Mesenchymal stem cell (in vitro differentiated cells and primary cell): ENCODE data around the gene STK17A.
"Not testable (repeated sequence)": the region's sequence is repeated elsewhere in the genome, so short reads cannot be mapped to it uniquely, and the experiment has no call there.

Source experiments
- DNase-seq: peaks from one replicate; pipeline ENCODE4 v3.0.0-alpha.2; 2013
- H2AFZ ChIP-seq: one replicate; pipeline ENCODE4 v1.6.1; 2013; ENCODE audit warnings: low read depth, mild to moderate bottlenecking, control low read depth, inconsistent platforms, low read length, moderate library complexity
- H2AK5ac ChIP-seq: 2 replicates; pipeline ENCODE4 v1.6.1; 2013; ENCODE audit warnings: low read length, moderate library complexity, mild to moderate bottlenecking, inconsistent platforms; ENCODE audit not compliant: severe bottlenecking
- H2BK120ac ChIP-seq: one replicate; pipeline ENCODE4 v1.6.1; 2013; ENCODE audit warnings: low read depth, mild to moderate bottlenecking, inconsistent platforms, low read length, moderate library complexity
- H2BK12ac ChIP-seq, 2 experiments: one replicate each; pipeline ENCODE4 v1.6.1; 2013; ENCODE audit warnings: inconsistent platforms in 2 of 2, low read length in 2 of 2, mild to moderate bottlenecking in 2 of 2, moderate library complexity in 2 of 2, control low read depth in 1 of 2
- H2BK15ac ChIP-seq: one replicate; pipeline ENCODE4 v1.6.1; 2013; ENCODE audit warnings: mild to moderate bottlenecking, low read depth, inconsistent platforms; ENCODE audit not compliant: poor library complexity, severe bottlenecking
- H2BK5ac ChIP-seq: 2 replicates; pipeline ENCODE4 v1.6.1; 2013; ENCODE audit warnings: low read depth, mild to moderate bottlenecking, low read length, control low read depth, inconsistent platforms; ENCODE audit not compliant: poor library complexity, severe bottlenecking
- H3K14ac ChIP-seq, 2 experiments: one replicate each; pipeline ENCODE4 v1.6.1; 2013; ENCODE audit warnings: inconsistent platforms in 2 of 2, low read length in 2 of 2, control low read depth in 1 of 2, mild to moderate bottlenecking in 1 of 2, moderate library complexity in 1 of 2
- H3K18ac ChIP-seq, 2 experiments: one replicate each; pipeline ENCODE4 v1.6.1; 2013; ENCODE audit warnings: inconsistent platforms in 2 of 2, low read length in 2 of 2, control low read depth in 1 of 2, low read depth in 1 of 2, mild to moderate bottlenecking in 1 of 2
- H3K23ac ChIP-seq, 2 experiments: one replicate each; pipeline ENCODE4 v1.6.1; 2013; ENCODE audit warnings: inconsistent platforms in 2 of 2, low read length in 2 of 2, mild to moderate bottlenecking in 2 of 2, moderate library complexity in 2 of 2, control low read depth in 1 of 2
- H3K27ac ChIP-seq: 2 replicates; pipeline ENCODE4 v1.5.1; 2013; ENCODE audit warnings: mild to moderate bottlenecking, moderate library complexity, low read length, control low read depth, inconsistent platforms; ENCODE audit not compliant: poor library complexity, severe bottlenecking
- H3K27me3 ChIP-seq, 2 experiments: 2 replicates each; pipeline versions ENCODE4 v1.6.1 to v1.7.0; 2013; ENCODE audit warnings: low read length in 2 of 2, mild to moderate bottlenecking in 2 of 2, moderate library complexity in 2 of 2, control low read depth in 1 of 2, inconsistent platforms in 1 of 2; ENCODE audit not compliant: control insufficient read depth in 1 of 2, insufficient read depth in 1 of 2
- H3K36me3 ChIP-seq, 2 experiments: 2 replicates each; pipeline versions ENCODE4 v1.6.1 to v1.7.0; 2013; ENCODE audit warnings: low read length in 2 of 2, control low read depth in 1 of 2, inconsistent platforms in 1 of 2, low read depth in 1 of 2, mild to moderate bottlenecking in 1 of 2; ENCODE audit not compliant: insufficient read depth in 2 of 2, control insufficient read depth in 1 of 2
- H3K4ac ChIP-seq, 2 experiments: one replicate each; pipeline ENCODE4 v1.6.1; 2013; ENCODE audit warnings: inconsistent platforms in 2 of 2, low read length in 2 of 2, mild to moderate bottlenecking in 2 of 2, moderate library complexity in 2 of 2, control low read depth in 1 of 2, low read depth in 1 of 2
- H3K4me1 ChIP-seq: 2 replicates; pipeline ENCODE4 v1.6.1; 2013; ENCODE audit warnings: low read depth, low read length, control low read depth; ENCODE audit not compliant: control insufficient read depth, insufficient read depth
- H3K4me2 ChIP-seq: 2 replicates; pipeline ENCODE4 v1.6.1; 2013; ENCODE audit warnings: low read length, mild to moderate bottlenecking, inconsistent platforms; ENCODE audit not compliant: poor library complexity, severe bottlenecking
- H3K4me3 ChIP-seq, 2 experiments: 2 replicates each; pipeline versions ENCODE4 v1.5.1 to v1.7.0; 2013; ENCODE audit warnings: low read length in 2 of 2, mild to moderate bottlenecking in 2 of 2, control low read depth in 1 of 2, low read depth in 1 of 2; ENCODE audit not compliant: insufficient read depth in 1 of 2
- H3K79me1 ChIP-seq: replicated peaks from 2 replicates; pipeline ENCODE4 v1.6.1; 2013; ENCODE audit warnings: mild to moderate bottlenecking, control low read depth, low read length, inconsistent platforms; ENCODE audit not compliant: poor library complexity, severe bottlenecking
- H3K9ac ChIP-seq: 2 replicates; pipeline ENCODE4 v1.7.0; 2013; ENCODE audit warnings: mild to moderate bottlenecking, low read length, moderate library complexity
- H3K9me3 ChIP-seq: 2 replicates; pipeline ENCODE4 v1.7.0; 2013; ENCODE audit warnings: mild to moderate bottlenecking, low read length; ENCODE audit not compliant: control insufficient read depth
- H4K8ac ChIP-seq: one replicate; pipeline ENCODE4 v1.6.1; 2013; ENCODE audit warnings: inconsistent platforms, mild to moderate bottlenecking, low read length, moderate library complexity
- H4K91ac ChIP-seq: one replicate; pipeline ENCODE4 v1.6.1; 2013; ENCODE audit warnings: mild to moderate bottlenecking, low read length, inconsistent platforms
- WGBS: methylation state at CpG from one replicate; pipeline ENCODE4 v1.1.7; 2013; ENCODE audit warnings: mixed read lengths; 5-methylcytosine and 5-hydroxymethylcytosine counted together

STK17A gene

DNA sequence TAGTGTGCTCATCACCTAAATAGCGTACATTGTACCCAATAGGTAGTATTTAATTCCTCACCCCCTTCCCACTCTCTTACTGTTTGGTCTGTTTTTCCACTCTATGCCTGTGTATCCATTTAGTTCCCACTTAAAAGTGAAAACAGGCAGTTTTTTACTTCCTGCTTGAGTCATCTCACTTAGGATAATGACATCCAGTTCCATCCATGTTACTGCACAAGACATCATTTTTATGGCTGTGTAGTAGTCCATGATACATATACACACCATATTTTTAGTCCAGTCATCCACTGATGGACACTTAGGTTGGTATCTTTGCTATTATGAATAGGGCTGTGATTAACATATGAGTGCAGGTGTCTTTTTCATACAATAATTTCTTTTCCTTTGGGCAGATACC lies 10.1 kb downstream of the STK17A start:
- no peaks in the 10 kb centered on the region for H3K79me1 ChIP-seq
- peaks cover 12% of the 10 kb centered on the region for H3K4me1 ChIP-seq
- no peak overlapping the region for H2BK5ac ChIP-seq
- H4K91ac ChIP-seq: no peak overlapping the region
- H3K9ac ChIP-seq: no peak overlapping the region
- peak; percentile 46 for DNase-seq
- no peak overlapping the region for H3K23ac ChIP-seq
- H3K18ac ChIP-seq: no peak overlapping the region
- WGBS: 100% methylated on average over 1 of the region's 1 CpG
- no peak overlapping the region for H2BK15ac ChIP-seq
- no peak overlapping the region for H2AK5ac ChIP-seq
- no peaks in the 10 kb centered on the region for H3K27me3 ChIP-seq
- no peak overlapping the region for H3K4me3 ChIP-seq
- no peak overlapping the region for H2BK120ac ChIP-seq
- H4K8ac ChIP-seq: no peak overlapping the region
- H2BK12ac ChIP-seq: no peak overlapping the region
- H3K36me3 ChIP-seq: peaks cover 9 to 22% of the 10 kb centered on the region in 2 experiments
- no peak overlapping the region for H2AFZ ChIP-seq
- no peak overlapping the region for H3K14ac ChIP-seq
- no peaks in the 10 kb centered on the region for H3K9me3 ChIP-seq
- H3K4me2 ChIP-seq: no peak overlapping the region
- H3K27ac ChIP-seq: peak overlapping the region; percentile 82
- no peak overlapping the region for H3K4ac ChIP-seq

DNA sequence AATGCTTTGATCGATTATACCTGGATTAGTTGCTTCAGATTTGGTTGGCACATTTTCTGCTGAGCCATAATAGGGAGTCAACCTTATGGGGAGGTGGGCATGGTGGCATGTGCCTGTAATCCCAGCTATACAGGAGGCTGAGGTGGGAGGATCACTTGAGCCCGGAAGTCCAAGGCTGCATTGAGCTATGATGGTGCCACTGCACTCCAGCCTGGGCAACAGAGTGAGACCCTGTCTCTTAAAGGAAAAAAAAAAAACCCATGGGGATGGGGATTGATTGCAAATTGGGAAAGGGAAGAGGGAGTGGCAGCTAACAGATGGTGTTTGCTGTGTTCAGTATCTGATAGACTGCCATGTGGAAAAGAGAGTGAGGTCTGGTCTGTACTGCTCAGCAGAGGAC lies 11.1 kb downstream of the STK17A start:
- no peak overlapping the region for H2BK12ac ChIP-seq
- H3K9ac ChIP-seq: no peak overlapping the region
- H2BK15ac ChIP-seq: no peak overlapping the region
- H3K27ac ChIP-seq: no peak overlapping the region
- H4K8ac ChIP-seq: no peak overlapping the region
- no peaks in the 10 kb centered on the region for H3K27me3 ChIP-seq
- H2AFZ ChIP-seq: no peak overlapping the region
- no peak for DNase-seq
- H3K36me3 ChIP-seq: peaks cover 12 to 32% of the 10 kb centered on the region in 2 experiments
- H3K18ac ChIP-seq: no peak overlapping the region
- no peaks in the 10 kb centered on the region for H3K79me1 ChIP-seq
- H3K9me3 ChIP-seq: no peaks in the 10 kb centered on the region
- H3K4ac ChIP-seq: no peak overlapping the region
- peaks cover 9% of the 10 kb centered on the region for H3K4me1 ChIP-seq
- no peak overlapping the region for H2BK5ac ChIP-seq
- H2BK120ac ChIP-seq: no peak overlapping the region
- 98% methylated on average over 2 of the region's 2 CpGs for WGBS
- H3K4me3 ChIP-seq: no peak overlapping the region
- no peak overlapping the region for H4K91ac ChIP-seq
- no peak overlapping the region for H3K23ac ChIP-seq
- no peak overlapping the region for H3K4me2 ChIP-seq
- no peak overlapping the region for H3K14ac ChIP-seq
- no peak overlapping the region for H2AK5ac ChIP-seq

DNA sequence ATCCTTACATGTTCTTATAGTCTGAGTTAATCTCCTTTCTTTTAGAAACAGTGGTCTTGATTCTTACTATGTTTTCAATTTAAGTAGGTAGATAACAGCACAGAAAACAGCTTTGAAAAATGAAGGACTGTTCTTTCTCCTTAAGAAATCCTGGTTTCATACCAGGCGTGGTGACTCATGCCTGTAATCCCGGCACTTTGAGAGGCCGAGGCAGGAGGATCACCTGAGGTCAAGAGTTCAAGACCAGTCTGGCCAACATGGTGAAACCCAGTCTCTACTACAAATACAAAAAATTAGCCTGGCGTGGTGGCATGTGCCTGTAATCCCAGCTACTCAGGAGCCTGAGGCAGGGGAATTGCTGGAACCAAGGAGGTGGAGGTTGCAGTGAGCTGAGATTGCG lies 13.5 kb downstream of the STK17A start:
- not testable (repeated sequence) for H3K27ac ChIP-seq, H3K23ac ChIP-seq, H3K4me1 ChIP-seq, H2AFZ ChIP-seq, H3K27me3 ChIP-seq, H3K4me3 ChIP-seq, H2BK12ac ChIP-seq, H3K4ac ChIP-seq, H3K14ac ChIP-seq, H2AK5ac ChIP-seq, H2BK120ac ChIP-seq, H3K9me3 ChIP-seq, H2BK15ac ChIP-seq, H4K91ac ChIP-seq, H2BK5ac ChIP-seq, H3K18ac ChIP-seq, H3K79me1 ChIP-seq, H3K9ac ChIP-seq, H3K4me2 ChIP-seq, H4K8ac ChIP-seq
- 47% methylated on average over 4 of the region's 5 CpGs for WGBS
- peaks cover 16 to 56% of the 10 kb centered on the region in 2 experiments for H3K36me3 ChIP-seq
- peak; percentile 18 for DNase-seq

DNA sequence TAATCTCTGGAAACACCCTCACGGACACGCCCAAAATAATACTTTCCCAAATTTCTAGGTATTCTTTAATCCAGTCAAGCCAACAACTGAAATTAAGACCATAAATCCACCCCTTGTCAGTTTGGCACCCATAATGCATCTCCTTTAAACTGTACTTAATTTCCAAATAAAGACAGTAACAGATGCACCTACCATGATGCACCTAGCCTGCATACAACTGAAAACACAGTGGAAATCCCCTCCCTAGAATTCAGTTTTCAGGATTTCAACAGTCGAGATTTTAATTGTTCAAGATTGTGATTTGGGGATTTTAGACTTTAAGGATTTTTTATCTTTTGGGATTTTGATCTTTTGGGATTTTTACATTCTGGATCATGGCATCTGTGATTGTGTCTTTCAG lies 17.1 kb downstream of the STK17A start:
- Histone ChIP-seq H3K23ac (no peak overlapping the region), H3K27ac (no peak overlapping the region), H3K36me3 (peaks cover 16 to 90% of the 10 kb centered on the region in 2 experiments), H3K18ac (no peak overlapping the region), H3K4me1 (peaks cover 2% of the 10 kb centered on the region), H3K14ac (no peak overlapping the region), H3K79me1 (peaks cover 8% of the 10 kb centered on the region), H3K4ac (no peak overlapping the region), H2BK5ac (no peak overlapping the region), H3K9ac (no peak overlapping the region), H3K4me2 (no peak overlapping the region), H2AFZ (no peak overlapping the region), H3K27me3 (no peaks in the 10 kb centered on the region), H3K4me3 (no peak overlapping the region), H3K9me3 (no peaks in the 10 kb centered on the region), H4K91ac (no peak overlapping the region), H2AK5ac (no peak overlapping the region), H4K8ac (no peak overlapping the region), H2BK12ac (no peak overlapping the region), H2BK120ac (no peak overlapping the region), H2BK15ac (no peak overlapping the region)
- WGBS: 96% methylated on average over 3 of the region's 3 CpGs
- DNase-seq: no peak
